Esophagus muscularis mucosa (tissue), 4 donors: ENCODE results near the gene SFTPA2. TPM values are rescaled to one million over a fixed set of nuclear protein-coding genes. Genes with fewer than 3 reads are reported as not detected.

Source experiments
- DNase-seq: peaks from one replicate; pipeline ENCODE4 v3.0.0-alpha.2; 2017; ENCODE audit errors: extremely low spot score
- H3K27ac ChIP-seq, 4 donors: fragments of 200-600 bp; sonication (generic); replicated peaks in 1 of 4; 1 replicate in 3 of 4; 2 replicates in 1 of 4; pipeline ENCODE4 v1.5.1; 2016 to 2019; ENCODE audit warnings: mild to moderate bottlenecking in 1 of 4
- H3K27me3 ChIP-seq, 4 donors: fragments of 200-600 bp; sonication (generic); one replicate each; pipeline versions ENCODE4 v1.5.1 to v1.6.0; 2016 to 2019
- H3K36me3 ChIP-seq, 4 donors: fragments of 200-600 bp; sonication (generic); one replicate each; pipeline ENCODE4 v1.5.1; 2016 to 2019
- H3K4me1 ChIP-seq, 4 donors: fragments of 200-600 bp; sonication (generic); one replicate each; pipeline ENCODE4 v1.5.1; 2016 to 2019
- H3K4me3 ChIP-seq, 4 donors: fragments of 200-600 bp; sonication (generic); 1 replicate in 2 of 4; 2 replicates in 2 of 4; pipeline ENCODE4 v1.5.1; 2016 to 2019; ENCODE audit warnings: mild to moderate bottlenecking in 4 of 4, moderate library complexity in 1 of 4
- H3K9me3 ChIP-seq, 4 donors: fragments of 200-600 bp; sonication (generic); 1 replicate in 3 of 4; 2 replicates in 1 of 4; pipeline ENCODE4 v1.5.1; 2016 to 2019
- CTCF ChIP-seq, 3 experiments: fragments of 200-600 bp in 2 of 3; fragments of 450-650 bp in 1 of 3; sonication (generic) in 2 of 3; IDR thresholded peaks; one replicate each; pipeline ENCODE4 v1.5.1; 2017 to 2019; ENCODE audit warnings: antibody characterized with exemption in 3 of 3, mild to moderate bottlenecking in 2 of 3, moderate library complexity in 1 of 3
- EP300 ChIP-seq: sonication (generic); formaldehyde crosslinking; IDR thresholded peaks from one replicate; pipeline ENCODE4 v1.6.1; 2017; ENCODE audit warnings: antibody characterized with exemption
- POLR2A ChIP-seq: fragments of 450-650 bp; IDR thresholded peaks from one replicate; pipeline ENCODE4 v1.6.1; 2017; ENCODE audit warnings: antibody characterized with exemption, moderate library complexity, mild to moderate bottlenecking, low read depth
- POLR2AphosphoS5 ChIP-seq, 2 donors: sonication (generic); formaldehyde crosslinking; IDR thresholded peaks; one replicate each; pipeline ENCODE4 v1.6.1; 2017; ENCODE audit warnings: antibody characterized with exemption in 2 of 2
- WGBS: methylation state at CpG from one replicate; pipeline ENCODE4 v1.1.5; 2018; 5-methylcytosine and 5-hydroxymethylcytosine counted together
- intact Hi-C: fragments of 100-400 bp; cut with DNase I; formaldehyde crosslinking; loops from one replicate; pipeline ENCODE4 v1.15.1; 2023
- small RNA-seq, 3 donors: library from RNA; depleted of rRNA; stranded (forward); fragments of <200 nt; gene quantifications; one replicate each; pipeline ENCODE3, GENCODE V24; 2016
- total RNA-seq, 4 donors: library from RNA; depleted of rRNA; stranded (reverse); fragments of >200 nt; gene quantifications; one replicate each; pipeline versions ENCODE4 v1.1.0 to v1.2.1, GENCODE V29; 2016

Gene SFTPA2
- total RNA-seq, 4 donors from 2014 or later, result 7.5 to 12.9 (median 8.3) TPM; not detected in 1

- peaks cover 0 to 11% (median 0%) of the 10 kb centered on the region in 4 donors for H3K27me3 ChIP-seq
- H3K4me3 ChIP-seq, result no peak overlapping the region
- no peaks in the 10 kb centered on the region for H3K9me3 ChIP-seq
- no peaks in the 10 kb centered on the region for H3K36me3 ChIP-seq
- H3K27ac ChIP-seq, result no peak overlapping the region
- WGBS, result 81% methylated on average over 9 of the region's 9 CpGs
- TF ChIP-seq CTCF (IDR thresholded peaks at IDR 0.05) (no peak), EP300 (no peak), POLR2AphosphoS5 (IDR thresholded peaks at IDR 0.05) (no peak), POLR2A (no peak)
- no peak for DNase-seq
- intact Hi-C loops, result no loop called here
- peaks cover 0 to 3% (median 0%) of the 10 kb centered on the region in 4 donors for H3K4me1 ChIP-seq
These were observed 52.6 kb downstream of the SFTPA2 start for GRCh38 chr10:79507440-79508167.

Small RNAs within 50 kb of the gene (small RNA-seq; reads per million reads assigned to genes)
- gene BX248123.2 (0 reads per million in 3 donors), gene RPS12P18 (0 reads per million in 3 donors)

Other genes with a start within 250 kb of the SFTPA2 start
- gene PPIF, start 212.9 kb downstream of the SFTPA2 start, total RNA-seq, result 10 to 100 TPM; 19.5 to 42.2 (median 24.4) TPM
- gene ZCCHC24, start 114.8 kb downstream of the SFTPA2 start, total RNA-seq, result 100 to 1,000 TPM; 100 to 156 (median 120) TPM
- under 1 TPM in 3 of 4 donors, not detected in 1; 0.11 to 0.42 (median 0.17) TPM for gene EIF5AL1, start 47.9 kb downstream of the SFTPA2 start, total RNA-seq
- 10 to 100 TPM in 1 of 4 donors, 1 to 10 TPM in 2, not detected in 1; 3.3 to 11.9 (median 7.1) TPM for gene SFTPA1, start 50.5 kb upstream of the SFTPA2 start, total RNA-seq
- gene NUTM2B, start 142.8 kb upstream of the SFTPA2 start, total RNA-seq, result under 1 TPM; 0.34 to 0.83 (median 0.50) TPM